HL-60 (cell line): ENCODE results near the gene TNFSF8.

Experiments
- TF ChIP-seq, protein P1 (sequence below): IDR thresholded peaks from one replicate; pipeline ENCODE4 v1.5.1; 2011; ENCODE audit warnings: low read length, control low read depth, inconsistent platforms; ENCODE audit not compliant: insufficient read depth
- TF ChIP-seq, protein P2 (sequence below): IDR thresholded peaks from 2 replicates; pipeline ENCODE4 v1.6.1; 2012; ENCODE audit warnings: low read depth; ENCODE audit not compliant: insufficient replicate concordance

DNA sequence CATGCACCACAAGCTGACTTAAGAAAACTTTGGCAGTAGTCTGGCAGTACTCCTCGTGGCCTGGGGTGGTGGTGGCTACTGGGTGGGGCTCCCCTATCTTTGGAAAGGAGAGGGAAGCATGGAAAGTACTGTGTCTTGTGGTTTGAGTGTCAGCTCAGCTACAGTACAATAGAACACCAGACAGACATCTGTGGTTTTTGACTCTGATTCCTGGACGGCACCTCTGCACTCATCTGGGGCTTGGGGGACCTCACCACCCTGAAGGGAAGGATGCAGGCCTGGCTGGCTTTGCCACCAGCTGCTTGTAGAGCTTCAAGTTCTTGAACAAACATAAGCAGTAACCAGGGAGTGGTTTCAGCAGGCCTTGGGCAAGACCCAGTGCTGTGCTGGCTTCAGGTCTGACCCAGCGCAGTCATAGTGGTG, 40.6 kb downstream of the TNFSF8 start:
- TF ChIP-seq, protein P1, sequence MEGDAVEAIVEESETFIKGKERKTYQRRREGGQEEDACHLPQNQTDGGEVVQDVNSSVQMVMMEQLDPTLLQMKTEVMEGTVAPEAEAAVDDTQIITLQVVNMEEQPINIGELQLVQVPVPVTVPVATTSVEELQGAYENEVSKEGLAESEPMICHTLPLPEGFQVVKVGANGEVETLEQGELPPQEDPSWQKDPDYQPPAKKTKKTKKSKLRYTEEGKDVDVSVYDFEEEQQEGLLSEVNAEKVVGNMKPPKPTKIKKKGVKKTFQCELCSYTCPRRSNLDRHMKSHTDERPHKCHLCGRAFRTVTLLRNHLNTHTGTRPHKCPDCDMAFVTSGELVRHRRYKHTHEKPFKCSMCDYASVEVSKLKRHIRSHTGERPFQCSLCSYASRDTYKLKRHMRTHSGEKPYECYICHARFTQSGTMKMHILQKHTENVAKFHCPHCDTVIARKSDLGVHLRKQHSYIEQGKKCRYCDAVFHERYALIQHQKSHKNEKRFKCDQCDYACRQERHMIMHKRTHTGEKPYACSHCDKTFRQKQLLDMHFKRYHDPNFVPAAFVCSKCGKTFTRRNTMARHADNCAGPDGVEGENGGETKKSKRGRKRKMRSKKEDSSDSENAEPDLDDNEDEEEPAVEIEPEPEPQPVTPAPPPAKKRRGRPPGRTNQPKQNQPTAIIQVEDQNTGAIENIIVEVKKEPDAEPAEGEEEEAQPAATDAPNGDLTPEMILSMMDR = no peak
- TF ChIP-seq, protein P2, sequence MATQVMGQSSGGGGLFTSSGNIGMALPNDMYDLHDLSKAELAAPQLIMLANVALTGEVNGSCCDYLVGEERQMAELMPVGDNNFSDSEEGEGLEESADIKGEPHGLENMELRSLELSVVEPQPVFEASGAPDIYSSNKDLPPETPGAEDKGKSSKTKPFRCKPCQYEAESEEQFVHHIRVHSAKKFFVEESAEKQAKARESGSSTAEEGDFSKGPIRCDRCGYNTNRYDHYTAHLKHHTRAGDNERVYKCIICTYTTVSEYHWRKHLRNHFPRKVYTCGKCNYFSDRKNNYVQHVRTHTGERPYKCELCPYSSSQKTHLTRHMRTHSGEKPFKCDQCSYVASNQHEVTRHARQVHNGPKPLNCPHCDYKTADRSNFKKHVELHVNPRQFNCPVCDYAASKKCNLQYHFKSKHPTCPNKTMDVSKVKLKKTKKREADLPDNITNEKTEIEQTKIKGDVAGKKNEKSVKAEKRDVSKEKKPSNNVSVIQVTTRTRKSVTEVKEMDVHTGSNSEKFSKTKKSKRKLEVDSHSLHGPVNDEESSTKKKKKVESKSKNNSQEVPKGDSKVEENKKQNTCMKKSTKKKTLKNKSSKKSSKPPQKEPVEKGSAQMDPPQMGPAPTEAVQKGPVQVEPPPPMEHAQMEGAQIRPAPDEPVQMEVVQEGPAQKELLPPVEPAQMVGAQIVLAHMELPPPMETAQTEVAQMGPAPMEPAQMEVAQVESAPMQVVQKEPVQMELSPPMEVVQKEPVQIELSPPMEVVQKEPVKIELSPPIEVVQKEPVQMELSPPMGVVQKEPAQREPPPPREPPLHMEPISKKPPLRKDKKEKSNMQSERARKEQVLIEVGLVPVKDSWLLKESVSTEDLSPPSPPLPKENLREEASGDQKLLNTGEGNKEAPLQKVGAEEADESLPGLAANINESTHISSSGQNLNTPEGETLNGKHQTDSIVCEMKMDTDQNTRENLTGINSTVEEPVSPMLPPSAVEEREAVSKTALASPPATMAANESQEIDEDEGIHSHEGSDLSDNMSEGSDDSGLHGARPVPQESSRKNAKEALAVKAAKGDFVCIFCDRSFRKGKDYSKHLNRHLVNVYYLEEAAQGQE = no peak
